Sciatic nerve (tissue), 2 donors: ENCODE data around the gene EI24. TPM values are rescaled to one million over a fixed set of nuclear protein-coding genes. Genes with fewer than 3 reads are reported as not detected.
A peak's percentile ranks its signal among the peaks of the same experiment; 100 is the strongest.

ENCODE experiments used
- ATAC-seq: fragments of 200-7000 bp; cut with Tn5 transposase; one replicate; pipeline ENCODE4 v1.9.1; 2020; ENCODE audit warnings: mild to moderate bottlenecking, moderate library complexity
- DNase-seq: peaks from one replicate; pipeline ENCODE4 v3.0.0-alpha.2; 2020; ENCODE audit warnings: low spot score
- intact Hi-C: fragments of 100-400 bp; cut with DNase I; formaldehyde crosslinking; loops from one replicate; pipeline ENCODE4 v1.14.2; 2022
- total RNA-seq: library from RNA; stranded (reverse); fragmentation: NEBNext Ultra II Directional; extraction: Animal tissue kit (Norgen Biotek cat#: 25700); gene quantifications from one replicate; pipeline ENCODE4 v1.2.1, GENCODE V29; 2021
- donor health status: DM: no; HTN: no; CAD: no.
- donor health status: DM: no; HTN: no; CAD: no.

EI24 gene
- total RNA-seq, 1 donor from 2014 or later: 47.1 TPM

GRCh38 chr11:125624756-125625213, 55.5 kb downstream of the EI24 start, which contains the start of gene CHEK1:
Gene CHEK1, plus strand, starts transcription at chr11:125625163. Its CDS starts 1,606 bp downstream, at chr11:125626769.
- ATAC-seq (no peak), DNase-seq (no peak)
- intact Hi-C loops: no loop called here

- no peak for DNase-seq
- intact Hi-C loops: no loop called here
- ATAC-seq: peak; percentile 59
These were observed 56.0 kb downstream of the EI24 start for GRCh38 chr11:125625225-125625629.

GRCh38 chr11:125625630-125626287, 56.5 kb downstream of the EI24 start:
- intact Hi-C loops: no loop called here
- ATAC-seq: peak; percentile 97
- DNase-seq: peak; percentile 93

GRCh38 chr11:125626288-125626950, 57.1 kb downstream of the EI24 start:
- intact Hi-C loops: no loop called here
- DNase-seq (no peak), ATAC-seq (no peak)

GRCh38 chr11:125627236-125627910, 58.1 kb downstream of the EI24 start:
- intact Hi-C loops: no loop called here
- ATAC-seq (no peak), DNase-seq (no peak)

Other genes with a start within 250 kb of the EI24 start
- gene FEZ1, start 73.2 kb upstream of the EI24 start, total RNA-seq: 151 TPM
- 100 TPM for gene STT3A, start 23.4 kb downstream of the EI24 start, total RNA-seq
- gene CHEK1, start 55.7 kb downstream of the EI24 start, total RNA-seq: 1.7 TPM
- not detected for gene ACRV1, start 111.4 kb downstream of the EI24 start, total RNA-seq
- not detected for gene PATE1, start 176.8 kb downstream of the EI24 start, total RNA-seq
- not detected for gene PATE2, start 209.4 kb downstream of the EI24 start, total RNA-seq
- not detected for gene PATE3, start 218.7 kb downstream of the EI24 start, total RNA-seq